Adrenal gland (tissue), 12 donors: ENCODE measurements around the gene TSPAN5. TPM values are rescaled to one million over a fixed set of nuclear protein-coding genes. Genes with fewer than 3 reads are reported as not detected.

ENCODE experiments used
- DNase-seq, 7 donors: peaks; one replicate each; pipeline ENCODE4 v3.0.0-alpha.2; 2019 to 2020
- H3K27ac ChIP-seq, 5 donors: fragments of 200-600 bp; sonication (generic) in 4 of 5; 1 replicate in 3 of 5; 2 replicates in 2 of 5; pipeline versions ENCODE4 v1.5.1 to v1.8.0; 2016 to 2020; ENCODE audit warnings: mild to moderate bottlenecking in 1 of 5
- H3K27me3 ChIP-seq: fragments of 200-600 bp; 2 replicates; pipeline ENCODE4 v1.8.0; 2021
- H3K36me3 ChIP-seq, 2 donors: fragments of 200-600 bp; replicated peaks in 1 of 2; 1 replicate in 1 of 2; 2 replicates in 1 of 2; pipeline versions ENCODE4 v1.5.1 to v1.8.0; 2018 to 2022
- H3K4me1 ChIP-seq, 2 donors: fragments of 200-600 bp; replicated peaks in 1 of 2; 1 replicate in 1 of 2; 2 replicates in 1 of 2; pipeline versions ENCODE4 v1.5.1 to v1.8.0; 2018 to 2021
- H3K4me3 ChIP-seq, 4 donors: fragments of 200-600 bp; sonication (generic) in 3 of 4; one replicate each; pipeline ENCODE4 v1.5.1; 2016 to 2018
- H3K9me3 ChIP-seq, 3 donors: fragments of 200-600 bp; sonication (generic) in 1 of 3; replicated peaks in 1 of 3; 1 replicate in 2 of 3; 2 replicates in 1 of 3; pipeline versions ENCODE4 v1.5.1 to v1.8.0; 2016 to 2021
- CTCF ChIP-seq, 6 experiments: fragments of 450-650 bp in 4 of 6; fragments of 200-600 bp in 2 of 6; sonication (generic) in 1 of 6; IDR thresholded peaks; 1 replicate in 5 of 6; 2 replicates in 1 of 6; pipeline versions ENCODE4 v1.5.1 to v1.8.0; 2016 to 2021; ENCODE audit warnings: antibody characterized with exemption in 6 of 6, mild to moderate bottlenecking in 2 of 6, moderate library complexity in 1 of 6
- POLR2A ChIP-seq, 2 donors: fragments of 450-650 bp; IDR thresholded peaks; one replicate each; pipeline ENCODE4 v1.6.1; 2017; ENCODE audit warnings: antibody characterized with exemption in 2 of 2, mild to moderate bottlenecking in 2 of 2, moderate library complexity in 1 of 2
- WGBS, 4 donors: extraction: QIAGEN DNeasy Blood & Tissue Kit in 2 of 4; methylation state at CpG; one replicate each; pipeline versions ENCODE4 v1.1.5 to v1.1.7; 2013 to 2017; 5-methylcytosine and 5-hydroxymethylcytosine counted together
- intact Hi-C, 2 donors: fragments of 100-400 bp; cut with DNase I; formaldehyde crosslinking; loops; one replicate each; pipeline versions ENCODE4 v1.14.1 to v1.15.0; 2022 to 2023
- polyA plus RNA-seq, 3 donors: library from polyadenylated mRNA; stranded (reverse); fragments of 200-250 nt in 2 of 3; fragments of 350-450 nt in 1 of 3; fragmentation: Illumina TruSeq in 1 of 3; extraction: RNeasy Lipid Tissue Mini Kit (QIAGEN cat#74804) in 1 of 3; gene quantifications; one replicate each; pipeline ENCODE4 v1.2.3, GENCODE V29; 2013 to 2014
- total RNA-seq, 9 donors: library from RNA; depleted of rRNA in 4 of 9; stranded (reverse); fragments of >200 nt in 4 of 9; fragments of 120-200 nt in 1 of 9; fragmentation: NEBNext Ultra II Directional in 1 of 9; extraction: Animal tissue kit (Norgen Biotek cat#: 25700) in 1 of 9; gene quantifications; one replicate each; pipeline versions ENCODE4 v1.1.0 to v1.2.4, GENCODE V29; 2013 to 2023
- donor health status: healthy with polysubstance abuse.
- donor health status: Bipolar disorder and iron deficiency.
- donor health status: DM: yes; HTN: yes; CAD: no.
- donor health status: DM: no; HTN: no; CAD: no.
- donor health status: DM: no; HTN: no; CAD: no.
- donor health status: DM: yes; HTN: yes; CAD: no.

The TSPAN5 gene
- total and polyA plus RNA-seq, 12 donors: 1.4 to 23.8 (median 2.7) TPM

- H3K4me3 ChIP-seq: no peak overlapping the region
- no peaks in the 10 kb centered on the region for H3K36me3 ChIP-seq
- TF ChIP-seq CTCF (IDR thresholded peaks at IDR 0.05): no peak
- no peak for TF ChIP-seq POLR2A (IDR thresholded peaks at IDR 0.05)
- 74 to 85% (median 80%) methylated on average over 2 to 3 of the region's 3 CpGs for WGBS, 4 donors
- no peak for DNase-seq
- H3K27me3 ChIP-seq: no peaks in the 10 kb centered on the region
- H3K4me1 ChIP-seq: peaks cover 0 to 5% of the 10 kb centered on the region in 2 donors
- intact Hi-C loops: no loop called here
- H3K9me3 ChIP-seq: no peaks in the 10 kb centered on the region
- H3K27ac ChIP-seq: no peak overlapping the region
Measured at GRCh38 chr4:98452091-98452490, 206.3 kb downstream of the TSPAN5 start.

GRCh38 chr4:98448908-98449307, 209.5 kb downstream of the TSPAN5 start:
- H3K9me3 ChIP-seq: no peaks in the 10 kb centered on the region
- peak overlapping the region in 1 of 5 donors; percentile 15 for H3K27ac ChIP-seq
- H3K4me3 ChIP-seq: no peak overlapping the region
- H3K27me3 ChIP-seq: no peaks in the 10 kb centered on the region
- intact Hi-C loops: no loop called here
- H3K4me1 ChIP-seq: peaks cover 5 to 6% of the 10 kb centered on the region in 2 donors
- peak in 1 of 7 donors; percentile 10 for DNase-seq
- TF ChIP-seq CTCF (IDR thresholded peaks at IDR 0.05): no peak
- no peak for TF ChIP-seq POLR2A (IDR thresholded peaks at IDR 0.05)
- no peaks in the 10 kb centered on the region for H3K36me3 ChIP-seq

- Histone ChIP-seq H3K4me1 (peaks cover 5 to 6% of the 10 kb centered on the region in 2 donors), H3K9me3 (no peaks in the 10 kb centered on the region), H3K27me3 (no peaks in the 10 kb centered on the region), H3K4me3 (no peak overlapping the region), H3K36me3 (no peaks in the 10 kb centered on the region), H3K27ac (peak overlapping the region in 1 of 5 donors; percentile 15)
- no peak for DNase-seq
- intact Hi-C loops: no loop called here
- TF ChIP-seq CTCF (IDR thresholded peaks at IDR 0.05) (no peak), POLR2A (IDR thresholded peaks at IDR 0.05) (no peak)
- WGBS, 4 donors: 85 to 92% (median 90%) methylated on average over 5 of the region's 5 CpGs
Measured at GRCh38 chr4:98447648-98448047, 210.8 kb downstream of the TSPAN5 start.

DNA sequence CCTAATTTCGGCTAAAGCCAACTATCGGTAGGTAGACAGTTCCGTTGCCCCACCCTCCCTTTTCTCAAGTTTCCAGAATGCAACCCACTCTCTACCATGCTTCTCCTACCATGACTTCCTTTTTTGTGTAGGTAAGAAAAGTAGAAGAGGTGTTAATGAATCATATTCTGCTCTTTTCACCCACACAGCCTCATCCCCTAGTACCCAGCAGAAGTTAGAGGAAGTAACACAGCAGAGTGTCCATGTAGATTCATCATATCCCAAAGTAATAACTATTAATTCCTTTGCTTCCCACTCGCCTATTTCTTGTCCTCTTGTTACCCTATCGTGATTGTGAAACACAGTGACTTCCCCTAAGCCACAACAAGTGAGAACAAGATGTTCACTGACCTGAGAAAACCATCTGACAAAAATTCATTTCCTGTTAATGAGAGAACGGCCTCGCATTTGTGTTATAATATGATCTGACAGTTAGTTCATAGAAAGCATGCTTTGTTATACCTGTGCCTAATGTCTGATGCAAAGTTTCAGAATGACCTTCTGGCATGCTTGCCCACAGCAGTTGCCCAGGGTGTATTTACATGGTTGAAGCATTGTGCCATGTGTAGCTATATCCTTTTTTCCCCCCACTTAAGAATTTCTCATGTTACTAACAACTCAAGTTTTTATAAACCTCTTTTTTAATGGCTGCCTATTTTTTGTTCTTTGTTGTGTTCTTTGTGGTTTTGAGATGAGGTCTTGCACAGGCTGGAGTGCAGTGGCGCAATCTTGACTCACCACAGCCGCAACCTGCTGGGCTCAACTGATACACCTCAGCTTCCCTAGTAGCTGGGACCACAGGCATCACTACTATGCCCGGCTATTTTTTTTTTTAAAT, 211.7 kb downstream of the TSPAN5 start:
- Histone ChIP-seq H3K9me3 (no peaks in the 10 kb centered on the region), H3K36me3 (no peaks in the 10 kb centered on the region), H3K27me3 (no peaks in the 10 kb centered on the region), H3K4me1 (peaks cover 5 to 6% of the 10 kb centered on the region in 2 donors), H3K4me3 (no peak overlapping the region), H3K27ac (peak overlapping the region in 2 of 5 donors; percentile 28 to 49)
- WGBS, 4 donors: 69 to 75% (median 73%) methylated on average over 10 of the region's 10 CpGs
- peak in 1 of 7 donors; percentile 5 for DNase-seq
- TF ChIP-seq CTCF (IDR thresholded peaks at IDR 0.05) (no peak), POLR2A (IDR thresholded peaks at IDR 0.05) (no peak)
- intact Hi-C loops: no loop called here
